Forelimb muscle (tissue), 1 donor: ENCODE results near the gene CGNL1. TPM values are rescaled to one million over a fixed set of nuclear protein-coding genes. Genes with fewer than 3 reads are reported as not detected.

Experiments
- DNase-seq: peaks from one replicate; pipeline ENCODE4 v3.0.0-alpha.2; 2013; ENCODE audit warnings: low read depth
- polyA plus RNA-seq: library from polyadenylated mRNA; unstranded; fragments of 120-200 nt; gene quantifications from one replicate; pipeline ENCODE4 v1.2.1, GENCODE V29; 2013; ENCODE audit not compliant: insufficient read length

CGNL1 gene
- polyA plus RNA-seq, 1 donor: 8.3 TPM

DNA sequence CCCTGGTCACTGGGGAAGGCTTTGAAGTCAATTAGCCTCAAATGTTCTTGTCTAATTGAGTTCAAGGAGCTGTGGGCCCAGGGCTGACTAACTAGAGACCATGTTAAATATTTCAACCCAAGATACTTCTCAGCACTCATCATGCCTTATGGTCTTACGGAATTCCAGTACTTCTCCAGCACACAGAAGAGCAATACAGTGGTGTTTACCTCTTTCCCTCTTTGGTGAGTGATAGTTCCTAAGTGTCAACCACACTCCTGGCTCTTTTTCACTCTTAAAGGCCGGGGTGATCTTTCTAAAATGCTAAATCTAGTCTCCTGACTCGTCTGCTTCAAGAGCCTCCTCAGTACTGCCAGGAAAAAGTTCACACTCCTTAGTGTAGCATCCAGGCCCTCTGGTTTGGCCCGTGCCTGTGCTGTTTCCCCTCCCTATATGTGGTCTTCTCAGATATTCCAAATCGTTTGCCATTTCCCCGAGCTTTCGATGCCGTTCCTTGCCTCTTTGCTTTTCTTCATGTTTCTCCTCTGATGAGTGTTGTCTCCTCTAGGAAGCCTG is 220.1 kb downstream of the CGNL1 start:
- DNase-seq: no peak

- DNase-seq: no peak
Observed at GRCh38 chr15:57596978-57597377, 220.7 kb downstream of the CGNL1 start.

- no peak for DNase-seq
Observed at GRCh38 chr15:57597431-57597830, 221.1 kb downstream of the CGNL1 start.

DNA sequence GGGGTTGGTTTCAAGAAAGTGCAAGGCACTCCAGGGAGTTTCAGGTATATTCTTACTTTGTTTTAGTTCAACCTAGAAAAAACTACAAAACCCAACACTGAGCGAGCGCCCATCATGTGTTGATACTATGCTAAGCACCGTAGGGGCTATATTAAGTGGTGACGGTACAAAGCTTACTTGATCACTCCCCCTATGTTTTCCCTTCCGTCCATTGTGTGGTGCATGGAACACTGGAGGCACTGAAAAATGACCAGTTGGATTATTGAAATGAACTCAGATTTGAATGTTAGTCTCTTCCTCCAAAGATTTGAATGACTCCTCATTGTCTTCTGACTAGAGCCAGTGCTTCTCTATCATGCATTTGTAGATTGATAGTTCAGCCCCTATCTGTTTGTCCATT is 222.0 kb downstream of the CGNL1 start:
- no peak for DNase-seq

- DNase-seq: no peak
Observed at GRCh38 chr15:57599296-57599810, 223.0 kb downstream of the CGNL1 start.

GRCh38 chr15:57600197-57600596 is 223.9 kb downstream of the CGNL1 start:
- DNase-seq: no peak

Other genes with a start within 250 kb of the CGNL1 start
- 2.6 TPM for gene MYZAP, start 215.4 kb downstream of the CGNL1 start, polyA plus RNA-seq